LNCAP (cell line): ENCODE measurements around the gene CABP4.

Experiments used
- TF ChIP-seq, protein P1 (sequence below): fragments of 450-650 bp; IDR thresholded peaks from 2 replicates; pipeline ENCODE4 v1.5.1; 2017; ENCODE audit warnings: mild to moderate bottlenecking

The CABP4 gene

DNA sequence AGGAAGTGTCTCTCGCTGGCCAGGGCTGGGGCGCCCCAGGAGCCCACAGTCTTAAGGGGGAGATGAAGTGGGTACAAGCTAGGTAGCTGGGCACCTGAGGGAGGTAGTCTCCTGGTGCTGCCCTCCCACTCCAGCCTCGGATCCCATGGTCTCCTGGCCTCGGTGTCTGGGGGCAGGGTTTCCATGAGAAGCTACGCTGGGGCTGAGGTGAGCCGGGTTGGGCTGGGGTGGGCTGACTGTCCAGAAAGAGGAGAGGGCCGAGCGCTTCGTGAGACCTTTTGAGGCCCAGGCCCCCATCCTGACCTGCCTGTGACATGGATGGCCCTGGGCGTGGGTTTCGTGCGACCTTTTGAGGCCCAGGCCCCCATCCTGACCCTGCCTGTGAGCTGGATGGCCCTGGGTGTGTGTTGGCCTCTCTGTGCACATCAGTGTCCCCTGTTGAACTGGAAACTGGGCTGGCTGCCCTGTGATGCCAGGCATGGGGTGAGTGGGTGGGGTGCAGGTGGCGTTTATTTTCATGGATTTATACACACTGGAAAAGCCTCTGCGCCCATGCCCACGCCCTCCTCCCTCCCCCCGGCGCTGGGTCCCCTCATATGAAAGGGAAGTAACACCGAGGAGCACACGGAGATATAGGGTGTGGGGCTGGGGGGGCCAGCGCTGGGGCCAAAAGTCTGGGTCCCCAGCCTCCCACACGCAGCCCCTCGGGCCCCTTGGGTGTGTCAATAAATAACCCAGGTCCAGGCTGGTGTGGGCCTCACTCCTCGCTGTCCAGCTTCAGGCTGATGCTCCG is 36.3 kb downstream of the CABP4 start:
- TF ChIP-seq, protein P1, sequence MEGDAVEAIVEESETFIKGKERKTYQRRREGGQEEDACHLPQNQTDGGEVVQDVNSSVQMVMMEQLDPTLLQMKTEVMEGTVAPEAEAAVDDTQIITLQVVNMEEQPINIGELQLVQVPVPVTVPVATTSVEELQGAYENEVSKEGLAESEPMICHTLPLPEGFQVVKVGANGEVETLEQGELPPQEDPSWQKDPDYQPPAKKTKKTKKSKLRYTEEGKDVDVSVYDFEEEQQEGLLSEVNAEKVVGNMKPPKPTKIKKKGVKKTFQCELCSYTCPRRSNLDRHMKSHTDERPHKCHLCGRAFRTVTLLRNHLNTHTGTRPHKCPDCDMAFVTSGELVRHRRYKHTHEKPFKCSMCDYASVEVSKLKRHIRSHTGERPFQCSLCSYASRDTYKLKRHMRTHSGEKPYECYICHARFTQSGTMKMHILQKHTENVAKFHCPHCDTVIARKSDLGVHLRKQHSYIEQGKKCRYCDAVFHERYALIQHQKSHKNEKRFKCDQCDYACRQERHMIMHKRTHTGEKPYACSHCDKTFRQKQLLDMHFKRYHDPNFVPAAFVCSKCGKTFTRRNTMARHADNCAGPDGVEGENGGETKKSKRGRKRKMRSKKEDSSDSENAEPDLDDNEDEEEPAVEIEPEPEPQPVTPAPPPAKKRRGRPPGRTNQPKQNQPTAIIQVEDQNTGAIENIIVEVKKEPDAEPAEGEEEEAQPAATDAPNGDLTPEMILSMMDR = no peak

DNA sequence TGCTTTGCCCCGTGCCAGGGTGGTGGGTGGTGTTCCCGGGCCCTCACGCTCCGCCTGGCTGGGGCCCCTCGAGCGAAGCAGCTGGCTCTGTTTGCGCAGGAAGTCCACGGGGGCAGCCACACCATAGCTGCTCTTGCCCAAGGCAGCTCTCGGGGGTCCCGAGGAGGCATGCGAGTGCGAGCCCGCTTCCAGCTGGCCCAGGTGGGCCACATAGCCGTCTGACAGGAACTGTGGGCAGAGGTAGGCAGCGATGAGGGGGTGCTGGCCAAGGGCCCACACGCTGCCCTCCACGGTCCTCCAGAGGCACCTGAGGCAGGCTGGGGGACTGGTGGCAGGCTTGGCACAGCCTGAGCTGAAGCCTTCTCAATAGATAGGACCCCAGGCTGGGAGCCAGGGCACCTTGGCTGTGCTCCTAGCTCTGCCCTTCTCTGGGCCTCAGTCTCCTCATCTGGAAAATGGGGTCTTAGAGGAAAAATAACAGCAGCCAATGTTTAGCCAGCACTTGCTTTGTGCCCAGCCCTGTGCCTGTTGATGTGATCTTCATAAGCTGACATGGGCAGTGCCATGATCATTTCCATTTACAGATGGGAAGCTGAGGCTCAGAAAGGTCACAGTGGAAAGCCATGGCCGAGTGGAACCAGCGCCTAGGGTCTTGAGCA is 37.0 kb downstream of the CABP4 start:
- TF ChIP-seq, protein P1 = no peak

DNA sequence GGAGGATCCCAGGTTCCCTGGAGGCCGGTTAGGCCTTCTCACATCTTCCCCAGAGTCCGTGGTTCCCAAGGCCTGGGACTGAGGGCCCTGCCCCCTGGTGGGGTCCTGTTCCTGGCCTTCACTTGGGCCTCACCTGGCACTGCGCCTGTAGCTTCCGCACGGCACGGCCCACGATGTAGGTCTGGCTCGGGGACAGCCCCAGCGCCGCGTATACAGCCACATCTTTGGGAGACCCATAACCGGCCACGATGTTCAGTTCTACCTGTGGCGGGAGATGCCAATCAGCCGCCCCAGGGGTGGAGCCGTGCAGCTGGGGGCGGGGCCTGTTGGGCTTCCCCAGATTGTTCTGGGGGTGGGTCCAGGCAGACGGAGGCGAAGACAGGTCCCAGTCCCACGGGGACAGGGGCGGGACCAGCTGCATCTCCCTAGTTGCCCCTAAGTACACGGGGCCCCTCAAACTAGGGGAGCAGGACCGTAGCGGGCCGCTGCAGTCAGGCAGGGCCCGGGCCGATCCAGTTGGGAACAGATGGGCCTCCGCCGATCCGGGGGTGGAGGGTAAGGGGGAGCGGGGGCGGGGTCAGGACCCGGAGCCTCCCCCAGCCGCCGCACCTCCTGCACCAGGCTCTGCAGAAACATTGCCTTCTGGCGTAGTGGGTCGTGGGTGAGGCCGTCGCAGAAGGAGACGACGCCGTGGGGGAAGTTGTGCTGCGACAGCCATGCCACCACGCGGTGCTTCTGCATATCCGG is 37.8 kb downstream of the CABP4 start:
- TF ChIP-seq, protein P1 = no peak

DNA sequence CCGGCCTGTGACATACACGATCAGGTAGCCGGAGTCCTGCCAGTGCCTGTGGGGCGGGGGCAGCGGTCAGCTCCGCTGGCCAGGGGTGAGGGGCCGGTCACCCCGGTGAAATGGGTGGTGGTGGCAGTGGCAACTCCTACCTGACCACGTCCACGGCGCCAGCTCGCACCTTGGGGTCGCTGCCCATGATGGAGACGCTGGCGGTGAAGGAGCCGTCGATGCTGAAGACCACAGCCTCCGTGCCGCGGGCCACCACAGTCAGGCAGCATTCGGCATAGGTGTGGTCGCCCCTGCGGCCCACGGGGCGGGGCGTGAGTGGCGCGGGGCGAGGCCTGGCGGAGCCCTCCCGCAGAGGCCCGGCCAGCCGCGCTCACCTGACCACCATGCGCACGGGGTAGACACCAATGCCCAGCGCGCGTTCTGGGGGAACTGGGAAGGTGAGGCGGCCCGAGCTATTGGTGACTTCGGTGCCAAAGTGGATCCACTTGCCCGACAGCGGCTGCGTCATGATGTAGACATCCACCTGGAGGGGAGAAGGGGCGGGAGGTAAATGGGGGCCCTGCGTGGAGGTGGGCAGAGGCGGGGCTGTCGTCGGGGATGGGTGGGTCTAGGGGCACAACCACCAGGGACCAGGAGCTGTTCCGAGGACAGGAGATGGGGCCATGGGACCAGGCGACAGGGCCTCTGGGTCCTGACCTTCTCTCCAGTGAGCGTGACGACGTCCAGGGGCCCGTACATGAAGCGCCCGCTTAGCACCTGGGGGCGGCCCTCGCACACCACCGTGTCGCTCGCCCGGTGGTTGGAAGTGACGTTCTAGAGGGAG is 38.6 kb downstream of the CABP4 start:
- TF ChIP-seq, protein P1 = no peak

DNA sequence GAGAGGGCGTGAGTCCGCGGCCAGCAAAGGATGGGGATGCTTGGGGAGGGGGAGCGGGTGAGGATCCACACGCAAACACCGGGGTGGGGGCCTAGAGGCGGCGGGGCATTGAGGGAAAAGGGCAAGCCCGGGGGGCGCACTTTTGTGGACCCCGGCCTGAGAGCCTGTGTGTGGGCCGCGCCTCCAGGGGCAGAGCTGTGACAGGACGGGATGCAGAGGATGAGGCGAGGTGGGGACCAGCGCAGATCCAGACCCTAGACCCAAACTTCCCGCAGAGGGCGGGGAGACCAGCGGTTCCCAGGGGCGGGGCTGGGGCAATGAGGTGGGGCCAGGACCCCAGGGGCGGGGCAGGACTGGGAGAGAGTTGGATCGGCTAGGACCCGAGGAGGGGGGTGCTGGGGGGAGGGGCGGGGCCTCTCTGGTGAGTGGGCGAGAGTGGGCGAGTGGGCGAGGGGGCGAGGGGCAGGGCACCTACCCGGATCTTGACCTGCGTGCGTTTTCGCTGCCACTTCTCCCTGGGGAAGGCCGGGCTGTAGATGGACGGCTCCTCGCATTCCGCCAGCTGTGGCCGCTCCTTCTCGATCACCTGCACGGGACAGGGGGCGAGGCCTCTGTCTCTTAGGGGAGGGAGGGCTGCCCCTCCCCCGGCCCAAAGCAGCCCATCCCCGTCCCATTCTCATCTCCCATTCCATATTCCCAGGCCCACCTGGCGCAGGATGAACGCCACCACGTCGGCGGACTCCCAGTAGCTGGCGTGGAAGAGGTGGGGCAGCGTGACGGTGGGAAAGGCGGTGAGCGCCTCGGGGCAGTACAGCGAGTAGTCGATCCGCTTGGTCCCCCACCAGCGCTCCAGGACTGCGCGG is 39.4 kb downstream of the CABP4 start:
- TF ChIP-seq, protein P1 = no peak

GRCh38 chr11:67495234-67496005 is 40.3 kb downstream of the CABP4 start:
- TF ChIP-seq, protein P1 = no peak
